Peyer's patch (tissue), 4 donors: ENCODE data around the gene TDRD7. TPM values are rescaled to one million over a fixed set of nuclear protein-coding genes. Genes with fewer than 3 reads are reported as not detected.

Experiments
- DNase-seq, 3 donors: peaks; one replicate each; pipeline ENCODE4 v3.0.0-alpha.2; 2017 to 2019
- H3K27ac ChIP-seq, 4 donors: fragments of 200-600 bp; sonication (generic); one replicate each; pipeline ENCODE4 v1.5.1; 2016 to 2019
- H3K27me3 ChIP-seq, 2 donors: fragments of 200-600 bp; sonication (generic); one replicate each; pipeline ENCODE4 v1.5.1; 2019
- H3K36me3 ChIP-seq, 3 donors: fragments of 200-600 bp; sonication (generic); one replicate each; pipeline ENCODE4 v1.5.1; 2016 to 2019
- H3K4me1 ChIP-seq, 4 donors: fragments of 200-600 bp; sonication (generic); one replicate each; pipeline ENCODE4 v1.5.1; 2016 to 2019
- H3K4me3 ChIP-seq, 4 donors: fragments of 200-600 bp; sonication (generic); 1 replicate in 3 of 4; 2 replicates in 1 of 4; pipeline ENCODE4 v1.5.1; 2016 to 2019; ENCODE audit warnings: mild to moderate bottlenecking in 1 of 4
- H3K9me3 ChIP-seq, 4 donors: fragments of 200-600 bp; sonication (generic); one replicate each; pipeline ENCODE4 v1.5.1; 2016 to 2019; ENCODE audit warnings: mild to moderate bottlenecking in 1 of 4
- POLR2A ChIP-seq, 2 donors: fragments of 450-650 bp; IDR thresholded peaks; one replicate each; pipeline ENCODE4 v1.5.1; 2017; ENCODE audit warnings: antibody characterized with exemption in 2 of 2, mild to moderate bottlenecking in 2 of 2, moderate library complexity in 2 of 2
- total RNA-seq, 4 donors: library from RNA; depleted of rRNA; stranded (reverse); fragments of >200 nt; gene quantifications; one replicate each; pipeline ENCODE4 v1.1.0, GENCODE V29; 2016
- TF ChIP-seq, protein P1 (sequence below), 6 experiments: fragments of 450-650 bp in 4 of 6; fragments of 200-600 bp in 2 of 6; sonication (generic) in 1 of 6; IDR thresholded peaks; one replicate each; pipeline ENCODE4 v1.5.1; 2017 to 2019; ENCODE audit warnings: antibody characterized with exemption in 6 of 6, mild to moderate bottlenecking in 3 of 6, moderate library complexity in 1 of 6

The TDRD7 gene
- total RNA-seq: 10 to 100 TPM; 11.6 to 28.5 (median 22.5) TPM

DNA sequence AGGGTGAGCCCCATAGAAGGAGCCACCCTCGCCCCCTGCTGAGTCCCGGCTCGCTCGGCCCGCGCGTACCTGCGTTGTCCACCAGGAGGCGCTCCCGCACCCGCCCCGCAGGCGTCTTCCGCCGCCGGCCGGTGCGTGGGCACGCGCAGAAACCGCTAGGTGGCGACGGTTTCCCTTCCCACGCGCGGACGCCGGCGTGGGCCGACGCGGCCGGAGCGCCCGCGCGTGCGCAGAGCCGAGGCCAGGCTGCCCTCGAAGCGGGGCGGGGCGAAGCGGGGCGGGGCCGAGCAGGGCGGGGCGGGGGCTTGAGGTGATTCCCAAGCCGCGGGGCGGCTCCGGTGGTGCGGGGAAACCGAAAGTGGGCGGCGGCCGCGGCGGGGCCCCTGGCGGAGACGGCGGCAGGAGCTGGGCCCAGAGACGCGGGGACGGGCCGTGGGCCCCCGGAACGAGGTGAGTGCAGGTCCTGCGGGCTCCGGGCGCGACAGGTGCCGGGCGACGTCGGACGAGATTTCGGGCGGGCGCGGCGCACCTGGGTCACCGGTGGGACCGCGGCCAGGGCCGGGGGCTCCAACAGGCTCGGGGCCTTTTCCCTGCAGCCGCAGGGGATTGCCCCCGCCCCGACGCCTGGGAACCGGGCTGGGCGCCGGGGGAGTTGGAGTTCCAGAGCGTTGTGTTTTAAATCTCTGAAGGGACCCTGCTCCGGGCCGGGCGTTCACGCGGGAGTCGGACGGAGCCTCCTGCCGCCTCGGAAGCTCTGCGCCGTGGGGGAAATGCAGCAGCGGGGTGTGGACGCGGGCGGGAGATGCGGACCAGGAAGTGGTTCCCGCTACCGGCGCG lies at the start of gene TDRD7:
TDRD7 (plus strand) TSS at position 308 of the 837 bp plus-strand sequence. CDS start 16,370 bp downstream, outside the sequence.
- H3K4me3 ChIP-seq: peak within 1 kb of the TSS; percentile 65 to 97 (median 91)
- H3K9me3 ChIP-seq: no peaks in the 10 kb centered on the region
- TF ChIP-seq, protein P1, sequence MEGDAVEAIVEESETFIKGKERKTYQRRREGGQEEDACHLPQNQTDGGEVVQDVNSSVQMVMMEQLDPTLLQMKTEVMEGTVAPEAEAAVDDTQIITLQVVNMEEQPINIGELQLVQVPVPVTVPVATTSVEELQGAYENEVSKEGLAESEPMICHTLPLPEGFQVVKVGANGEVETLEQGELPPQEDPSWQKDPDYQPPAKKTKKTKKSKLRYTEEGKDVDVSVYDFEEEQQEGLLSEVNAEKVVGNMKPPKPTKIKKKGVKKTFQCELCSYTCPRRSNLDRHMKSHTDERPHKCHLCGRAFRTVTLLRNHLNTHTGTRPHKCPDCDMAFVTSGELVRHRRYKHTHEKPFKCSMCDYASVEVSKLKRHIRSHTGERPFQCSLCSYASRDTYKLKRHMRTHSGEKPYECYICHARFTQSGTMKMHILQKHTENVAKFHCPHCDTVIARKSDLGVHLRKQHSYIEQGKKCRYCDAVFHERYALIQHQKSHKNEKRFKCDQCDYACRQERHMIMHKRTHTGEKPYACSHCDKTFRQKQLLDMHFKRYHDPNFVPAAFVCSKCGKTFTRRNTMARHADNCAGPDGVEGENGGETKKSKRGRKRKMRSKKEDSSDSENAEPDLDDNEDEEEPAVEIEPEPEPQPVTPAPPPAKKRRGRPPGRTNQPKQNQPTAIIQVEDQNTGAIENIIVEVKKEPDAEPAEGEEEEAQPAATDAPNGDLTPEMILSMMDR (IDR thresholded peaks at IDR 0.05): peak; percentile 98 to 100 (median 100)
- peak; percentile 38 to 60 for TF ChIP-seq POLR2A (IDR thresholded peaks at IDR 0.05)
- H3K4me1 ChIP-seq: peaks cover 0 to 15% (median 2%) of the 10 kb centered on the region in 4 donors
- H3K27me3 ChIP-seq: no peaks in the 10 kb centered on the region
- no peaks in the 10 kb centered on the region for H3K36me3 ChIP-seq
- DNase-seq: peak; percentile 86 to 97 (median 95)
- H3K27ac ChIP-seq: peak within 1 kb of the TSS; percentile 82 to 95 (median 92)

- Histone ChIP-seq H3K27me3 (no peaks in the 10 kb centered on the region), H3K27ac (no peak overlapping the region), H3K36me3 (peaks cover 0 to 14% (median 0%) of the 10 kb centered on the region in 3 donors), H3K4me3 (no peak overlapping the region), H3K9me3 (no peaks in the 10 kb centered on the region), H3K4me1 (no peaks in the 10 kb centered on the region)
- DNase-seq: no peak
- TF ChIP-seq POLR2A (IDR thresholded peaks at IDR 0.05): no peak
- TF ChIP-seq, protein P1 (IDR thresholded peaks at IDR 0.05): no peak
These were observed 48.9 kb upstream of the TDRD7 start for GRCh38 chr9:97362777-97363545.

DNA sequence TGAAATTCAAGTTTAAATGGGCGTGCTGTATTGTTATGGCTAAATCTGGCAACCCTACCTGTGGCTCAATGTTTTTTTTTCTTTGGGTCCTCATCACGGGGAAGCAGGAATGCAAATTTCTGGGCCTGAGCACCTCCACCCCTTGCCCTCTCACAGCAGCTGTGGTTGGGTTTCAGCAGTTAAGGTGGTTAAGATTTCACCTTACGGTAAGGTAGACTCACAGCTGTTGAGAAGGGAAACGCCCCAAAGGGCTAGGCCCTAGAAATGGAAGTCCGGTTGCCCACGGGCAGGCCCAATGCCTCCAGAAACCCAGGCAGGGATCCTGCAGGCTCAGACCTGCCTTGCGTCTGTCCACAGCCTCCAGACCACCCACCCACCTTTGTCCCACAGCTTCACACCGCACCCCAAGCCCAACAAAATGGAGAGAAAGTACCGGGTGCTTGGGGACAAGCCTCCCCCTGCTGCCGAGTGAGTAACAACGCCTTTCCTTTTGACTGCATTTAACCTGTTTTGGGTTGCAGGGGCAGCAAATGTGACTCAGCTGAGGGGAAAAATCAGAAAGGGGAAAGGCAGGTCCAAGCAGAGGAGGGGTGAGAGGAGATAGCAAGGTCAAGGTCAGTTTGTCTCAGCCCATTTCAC lies 48.1 kb upstream of the TDRD7 start:
- Histone ChIP-seq H3K36me3 (peaks cover 0 to 14% (median 0%) of the 10 kb centered on the region in 3 donors), H3K9me3 (no peaks in the 10 kb centered on the region), H3K4me3 (no peak overlapping the region), H3K27ac (no peak overlapping the region), H3K4me1 (no peaks in the 10 kb centered on the region), H3K27me3 (no peaks in the 10 kb centered on the region)
- DNase-seq: no peak
- TF ChIP-seq POLR2A (IDR thresholded peaks at IDR 0.05): no peak
- TF ChIP-seq, protein P1 (IDR thresholded peaks at IDR 0.05): no peak

GRCh38 chr9:97364769-97365490 lies 47.0 kb upstream of the TDRD7 start:
- TF ChIP-seq, protein P1 (IDR thresholded peaks at IDR 0.05): no peak
- TF ChIP-seq POLR2A (IDR thresholded peaks at IDR 0.05): no peak
- no peak overlapping the region for H3K27ac ChIP-seq
- H3K27me3 ChIP-seq: no peaks in the 10 kb centered on the region
- no peak for DNase-seq
- H3K4me3 ChIP-seq: no peak overlapping the region
- no peaks in the 10 kb centered on the region for H3K4me1 ChIP-seq
- peaks cover 0 to 11% (median 0%) of the 10 kb centered on the region in 3 donors for H3K36me3 ChIP-seq
- H3K9me3 ChIP-seq: no peaks in the 10 kb centered on the region

DNA sequence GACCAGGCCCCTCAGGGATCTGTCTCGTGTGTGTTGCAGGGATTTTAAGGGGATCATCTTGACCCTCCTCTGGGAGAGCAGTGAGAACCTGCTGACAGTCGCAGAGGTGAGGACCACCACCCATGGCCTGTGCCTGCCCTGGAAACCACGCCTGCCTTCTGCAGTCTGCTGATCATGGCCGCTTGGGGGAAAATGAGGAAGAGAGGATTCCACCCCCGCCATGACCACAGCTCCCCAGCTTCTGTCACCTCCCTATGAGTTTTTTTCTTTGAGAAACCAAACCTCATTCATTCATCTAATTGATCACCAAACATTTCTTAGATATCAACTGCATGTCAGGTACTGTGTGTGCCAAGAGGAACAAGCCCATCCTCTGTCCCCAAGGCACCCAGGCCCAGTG lies 46.3 kb upstream of the TDRD7 start:
- Histone ChIP-seq H3K27ac (no peak overlapping the region), H3K27me3 (no peaks in the 10 kb centered on the region), H3K4me1 (no peaks in the 10 kb centered on the region), H3K36me3 (peaks cover 0 to 11% (median 0%) of the 10 kb centered on the region in 3 donors), H3K9me3 (no peaks in the 10 kb centered on the region), H3K4me3 (no peak overlapping the region)
- TF ChIP-seq POLR2A (IDR thresholded peaks at IDR 0.05): no peak
- TF ChIP-seq, protein P1 (IDR thresholded peaks at IDR 0.05): no peak
- DNase-seq: no peak
